ENCODE measurements around the gene UTRN. TPM values are rescaled to one million over a fixed set of nuclear protein-coding genes. Genes with fewer than 3 reads are reported as not detected.

Gene UTRN
- 10 to 100 TPM; 72.7 to 80.1 TPM for total RNA-seq

GRCh38 chr6:144284783-144285547 lies at the start of gene UTRN:
UTRN (plus strand) TSS chr6:144285335; CDS start chr6:144291829, 6,494 bp downstream.
- H3K4me3 ChIP-seq: peak within 1 kb of the TSS; percentile 90
- H3K36me3 ChIP-seq: no peaks in the 10 kb centered on the region
- TF ChIP-seq CTCF (IDR thresholded peaks at IDR 0.05): no peak
- peak; percentile 87 for DNase-seq
- intact Hi-C loops (cut with DNase I): loop anchor here (5.0 kb wide), 3 partner anchors 47 to 197 kb away; no protein-coding TSS in a partner anchor
- H3K4me1 ChIP-seq: no peaks in the 10 kb centered on the region
- no peaks in the 10 kb centered on the region for H3K9me3 ChIP-seq
- H3K27me3 ChIP-seq: no peaks in the 10 kb centered on the region
- peak within 1 kb of the TSS; percentile 97 for H3K27ac ChIP-seq
- H3K9ac ChIP-seq (ENCODE audit: low read depth in 2 of 2, low read length in 2 of 2): peak within 1 kb of the TSS; percentile 81 to 82

GRCh38 chr6:144244688-144245087 lies 40.4 kb upstream of the UTRN start:
- no peak for TF ChIP-seq CTCF (IDR thresholded peaks at IDR 0.05)
- Histone ChIP-seq H3K4me1 (no peaks in the 10 kb centered on the region), H3K27ac (no peak overlapping the region), H3K9ac (ENCODE audit: low read depth in 2 of 2, low read length in 2 of 2) (no peak overlapping the region), H3K4me3 (no peak overlapping the region), H3K27me3 (no peaks in the 10 kb centered on the region), H3K9me3 (no peaks in the 10 kb centered on the region), H3K36me3 (no peaks in the 10 kb centered on the region)
- intact Hi-C loops (cut with DNase I): no loop called here
- no peak for DNase-seq

GRCh38 chr6:144246988-144247387 lies 38.1 kb upstream of the UTRN start:
- TF ChIP-seq CTCF (IDR thresholded peaks at IDR 0.05): no peak
- Histone ChIP-seq H3K9ac (ENCODE audit: low read depth in 2 of 2, low read length in 2 of 2) (no peak overlapping the region), H3K4me1 (no peaks in the 10 kb centered on the region), H3K9me3 (no peaks in the 10 kb centered on the region), H3K4me3 (no peak overlapping the region), H3K36me3 (no peaks in the 10 kb centered on the region), H3K27me3 (no peaks in the 10 kb centered on the region), H3K27ac (no peak overlapping the region)
- intact Hi-C loops (cut with DNase I): no loop called here
- DNase-seq: no peak

GRCh38 chr6:144248003-144248402 lies 37.1 kb upstream of the UTRN start:
- Histone ChIP-seq H3K9ac (ENCODE audit: low read depth in 2 of 2, low read length in 2 of 2) (no peak overlapping the region), H3K36me3 (no peaks in the 10 kb centered on the region), H3K4me3 (no peak overlapping the region), H3K27me3 (no peaks in the 10 kb centered on the region), H3K27ac (no peak overlapping the region), H3K4me1 (no peaks in the 10 kb centered on the region), H3K9me3 (no peaks in the 10 kb centered on the region)
- TF ChIP-seq CTCF (IDR thresholded peaks at IDR 0.05): no peak
- DNase-seq: no peak
- intact Hi-C loops (cut with DNase I): no loop called here

GRCh38 chr6:144248476-144249301 lies 36.4 kb upstream of the UTRN start:
- no peaks in the 10 kb centered on the region for H3K9me3 ChIP-seq
- H3K4me3 ChIP-seq: no peak overlapping the region
- no peak for TF ChIP-seq CTCF (IDR thresholded peaks at IDR 0.05)
- DNase-seq: no peak
- H3K9ac ChIP-seq (ENCODE audit: low read depth in 2 of 2, low read length in 2 of 2): no peak overlapping the region
- H3K27me3 ChIP-seq: no peaks in the 10 kb centered on the region
- no peaks in the 10 kb centered on the region for H3K36me3 ChIP-seq
- H3K27ac ChIP-seq: no peak overlapping the region
- no peaks in the 10 kb centered on the region for H3K4me1 ChIP-seq
- intact Hi-C loops (cut with DNase I): no loop called here

All from colonic mucosa (tissue), 4 donors.